ENCODE data around the gene ANO9.

The ANO9 gene

GRCh38 chr11:398826-399225 lies 43.0 kb downstream of the ANO9 start:
- no peak for TF ChIP-seq CTCF (IDR thresholded peaks at IDR 0.05; ENCODE audit: low read depth, low read length)
- no peak overlapping the region for H3K4me3 ChIP-seq (ENCODE audit: low read depth, low read length)

- H3K4me3 ChIP-seq (ENCODE audit: low read depth, low read length) = no peak overlapping the region
- TF ChIP-seq CTCF (IDR thresholded peaks at IDR 0.05; ENCODE audit: low read depth, low read length) = peak; percentile 38
These were observed 44.8 kb downstream of the ANO9 start for GRCh38 chr11:396948-397548.

GRCh38 chr11:396511-396947 lies 45.3 kb downstream of the ANO9 start:
- no peak overlapping the region for H3K4me3 ChIP-seq (ENCODE audit: low read depth, low read length)
- no peak for TF ChIP-seq CTCF (IDR thresholded peaks at IDR 0.05; ENCODE audit: low read depth, low read length)

GRCh38 chr11:395866-396265 lies 45.9 kb downstream of the ANO9 start:
- no peak for TF ChIP-seq CTCF (IDR thresholded peaks at IDR 0.05; ENCODE audit: low read depth, low read length)
- no peak overlapping the region for H3K4me3 ChIP-seq (ENCODE audit: low read depth, low read length)

GRCh38 chr11:394858-395655 lies 46.8 kb downstream of the ANO9 start:
- no peak overlapping the region for H3K4me3 ChIP-seq (ENCODE audit: low read depth, low read length)
- TF ChIP-seq CTCF (IDR thresholded peaks at IDR 0.05; ENCODE audit: low read depth, low read length) = no peak

- H3K4me3 ChIP-seq (ENCODE audit: low read depth, low read length) = no peak within 1 kb of the TSS
- no peak for TF ChIP-seq CTCF (IDR thresholded peaks at IDR 0.05; ENCODE audit: low read depth, low read length)
These were observed 47.6 kb downstream of the ANO9 start, which contains the start of gene PKP3 for GRCh38 chr11:394034-394857. Gene PKP3, plus strand, starts transcription at chr11:394209. Its CDS starts 84 bp downstream, at chr11:394293.

Data from WI38 (cell line).